Left lung (tissue), 14 donors: ENCODE results near the gene DNAAF9. TPM values are rescaled to one million over a fixed set of nuclear protein-coding genes. Genes with fewer than 3 reads are reported as not detected.
A peak's percentile ranks its signal among the peaks of the same experiment; 100 is the strongest.

Experiments used
- ATAC-seq: fragments of 200-7000 bp; cut with Tn5 transposase; one replicate; pipeline ENCODE4 v1.9.1; 2020; ENCODE audit warnings: moderate library complexity
- DNase-seq, 4 donors: peaks; one replicate each; pipeline ENCODE4 v3.0.0-alpha.2; 2013 to 2020
- H3K27ac ChIP-seq, 2 donors: fragments of 200-600 bp; sonication (generic) in 1 of 2; one replicate each; pipeline versions ENCODE4 v1.5.0 to v1.8.0; 2020 to 2021
- H3K27me3 ChIP-seq, 2 donors: fragments of 200-600 bp; sonication (generic) in 1 of 2; one replicate each; pipeline versions ENCODE4 v1.5.0 to v1.8.0; 2020 to 2021
- H3K36me3 ChIP-seq, 2 donors: fragments of 200-600 bp; sonication (generic) in 1 of 2; one replicate each; pipeline versions ENCODE4 v1.5.0 to v1.8.0; 2020 to 2021
- H3K4me1 ChIP-seq, 2 donors: fragments of 200-600 bp; one replicate each; pipeline ENCODE4 v1.8.0; 2021
- H3K4me3 ChIP-seq, 2 donors: fragments of 200-600 bp; sonication (generic) in 1 of 2; one replicate each; pipeline versions ENCODE4 v1.5.0 to v1.8.0; 2020 to 2021; ENCODE audit warnings: mild to moderate bottlenecking in 1 of 2
- H3K9me3 ChIP-seq, 2 donors: fragments of 200-600 bp; sonication (generic) in 1 of 2; one replicate each; pipeline versions ENCODE4 v1.5.0 to v1.8.0; 2020 to 2021
- CTCF ChIP-seq, 2 donors: fragments of 200-600 bp; sonication (generic) in 1 of 2; IDR thresholded peaks; one replicate each; pipeline versions ENCODE4 v1.5.0 to v1.8.0; 2021; ENCODE audit warnings: antibody characterized with exemption in 2 of 2
- intact Hi-C, 2 donors: fragments of 100-400 bp; cut with DNase I; formaldehyde crosslinking; loops; one replicate each; pipeline versions ENCODE4 v1.11.2 to v1.14.2; 2022
- long read RNA-seq, 12 donors: library from polyadenylated mRNA in 2 of 12; unstranded in 2 of 12; transcript quantifications; one replicate each; pipeline ENCODE4 v2.0.0 and lab custom pipeline, GENCODE V29; 2019 to 2026
- polyA plus RNA-seq, 6 donors: library from polyadenylated mRNA; unstranded; fragments of 120-200 nt; gene quantifications; one replicate each; pipeline ENCODE4 v1.2.1, GENCODE V29; 2013; ENCODE audit not compliant: insufficient read length in 6 of 6
- total RNA-seq, 2 donors: library from RNA; stranded (reverse); fragmentation: NEBNext Ultra II Directional; extraction: Animal tissue kit (Norgen Biotek cat#: 25700); gene quantifications; one replicate each; pipeline ENCODE4 v1.2.1, GENCODE V29; 2021
- donor health status: DM: no; HTN: yes; CAD: no.
- donor health status: DM: no; HTN: no; CAD: no.

DNAAF9 gene
- total RNA-seq: 10 to 100 TPM; 16.9 to 20.3 TPM
- 10 to 100 TPM; 24.8 to 26.3 (median 25.4) TPM for polyA plus RNA-seq
- long read RNA-seq, donor 1: 0 reads
- long read RNA-seq, donor 2, full-length matches to known transcripts: 1 of 1 reads
- long read RNA-seq, donor 2, partial matches to known transcripts: 0 of 1 reads
- long read RNA-seq, donor 2, other reads (novel, unspliced or antisense): 0 of 1 reads
- long read RNA-seq, donor 3, full-length matches to known transcripts: 2 of 2 reads
- long read RNA-seq, donor 3, partial matches to known transcripts: 0 of 2 reads
- long read RNA-seq, donor 3, other reads (novel, unspliced or antisense): 0 of 2 reads
- long read RNA-seq, donor 4, partial matches to known transcripts: 2 of 3 reads
- long read RNA-seq, donor 4, other reads (novel, unspliced or antisense): 1 of 3 reads
- long read RNA-seq, donor 5, partial matches to known transcripts: 5 of 5 reads
- long read RNA-seq, donor 5, other reads (novel, unspliced or antisense): 0 of 5 reads
- long read RNA-seq, donor 6, full-length matches to known transcripts: 1 of 1 reads
- long read RNA-seq, donor 6, partial matches to known transcripts: 0 of 1 reads
- long read RNA-seq, donor 6, other reads (novel, unspliced or antisense): 0 of 1 reads
- long read RNA-seq, donor 7: 0 reads
- long read RNA-seq, donor 8: 0 reads
- long read RNA-seq, donor 9: 0 reads
- long read RNA-seq, donor 10: 0 reads
- long read RNA-seq, donor 11: 0 reads
- long read RNA-seq, donor 12, full-length matches to known transcripts: 1 of 7 reads
- long read RNA-seq, donor 12, partial matches to known transcripts: 6 of 7 reads
- long read RNA-seq, donor 12, other reads (novel, unspliced or antisense): 0 of 7 reads

GRCh38 chr20:3407040-3407770, at the start of gene DNAAF9:
Gene DNAAF9 (minus strand): TSS chr20:3407669. CDS start chr20:3407557, 112 bp downstream.
- peak; percentile 61 for ATAC-seq
- TF ChIP-seq CTCF (IDR thresholded peaks at IDR 0.05): peak; percentile 15 to 38
- intact Hi-C loops: no loop called here
- Histone ChIP-seq H3K27me3 (no peaks in the 10 kb centered on the region), H3K4me1 (peaks cover 4 to 17% of the 10 kb centered on the region in 2 donors), H3K36me3 (no peaks in the 10 kb centered on the region), H3K4me3 (peak within 1 kb of the TSS; percentile 71 to 75), H3K9me3 (no peaks in the 10 kb centered on the region), H3K27ac (peak within 1 kb of the TSS; percentile 81 to 89)
- peak; percentile 56 to 88 (median 66) for DNase-seq

DNA sequence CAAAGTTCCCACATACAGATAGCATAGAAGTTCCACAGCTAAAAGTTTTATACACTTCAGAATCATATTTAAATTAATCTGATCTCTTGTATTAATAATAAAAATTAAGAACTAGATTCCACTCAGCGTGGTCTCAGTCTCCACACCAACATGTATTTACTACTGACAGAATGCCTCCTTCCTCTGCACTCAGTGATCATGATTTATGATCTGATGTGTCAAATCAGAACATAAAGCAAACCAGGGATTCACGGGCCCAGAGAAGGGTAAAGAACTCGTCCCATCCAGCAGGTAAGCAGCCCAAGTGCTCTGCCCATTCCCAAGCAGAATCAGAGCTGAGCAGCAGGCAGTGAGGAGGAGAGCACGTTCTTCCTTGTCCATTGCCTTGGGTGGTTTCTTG, 49.2 kb upstream of the DNAAF9 start:
- ATAC-seq (no peak), DNase-seq (no peak)
- intact Hi-C loops: no loop called here
- Histone ChIP-seq H3K9me3 (no peaks in the 10 kb centered on the region), H3K27ac (no peak overlapping the region), H3K4me3 (no peak overlapping the region), H3K36me3 (no peaks in the 10 kb centered on the region), H3K4me1 (no peaks in the 10 kb centered on the region), H3K27me3 (no peaks in the 10 kb centered on the region)
- TF ChIP-seq CTCF (IDR thresholded peaks at IDR 0.05): no peak

GRCh38 chr20:3454831-3455230, 47.4 kb upstream of the DNAAF9 start:
- Histone ChIP-seq H3K27ac (no peak overlapping the region), H3K27me3 (no peaks in the 10 kb centered on the region), H3K4me3 (no peak overlapping the region), H3K4me1 (no peaks in the 10 kb centered on the region), H3K9me3 (no peaks in the 10 kb centered on the region), H3K36me3 (no peaks in the 10 kb centered on the region)
- TF ChIP-seq CTCF (IDR thresholded peaks at IDR 0.05): no peak
- intact Hi-C loops: no loop called here
- DNase-seq: peak in 1 of 4 donors; percentile 24
- ATAC-seq: peak; percentile 56

DNA sequence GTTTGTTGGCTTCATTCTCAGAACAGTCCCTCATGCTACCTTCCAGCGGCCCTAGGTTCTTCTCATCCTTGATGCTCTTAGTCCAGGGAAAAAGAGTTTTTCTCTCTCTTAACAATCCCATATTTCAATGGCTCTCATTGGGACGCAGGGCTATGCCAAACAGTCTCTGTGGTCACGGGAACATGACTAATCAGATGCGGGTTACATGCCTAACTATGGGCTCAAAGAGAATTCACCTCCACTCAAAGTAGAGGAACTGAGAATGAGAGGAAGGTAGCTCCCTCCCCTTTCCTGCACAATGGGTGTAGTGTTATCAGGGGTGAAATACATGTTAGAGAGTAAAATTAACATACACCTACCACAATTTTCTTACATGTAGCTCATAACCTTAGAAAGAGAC, 45.2 kb upstream of the DNAAF9 start:
- TF ChIP-seq CTCF (IDR thresholded peaks at IDR 0.05): no peak
- Histone ChIP-seq H3K9me3 (no peaks in the 10 kb centered on the region), H3K27ac (no peak overlapping the region), H3K27me3 (no peaks in the 10 kb centered on the region), H3K4me3 (no peak overlapping the region), H3K4me1 (no peaks in the 10 kb centered on the region), H3K36me3 (no peaks in the 10 kb centered on the region)
- ATAC-seq: no peak
- DNase-seq: no peak
- intact Hi-C loops: no loop called here
